HCT116 (cell line): Measurements from ENCODE around the gene HIRA. TPM values are rescaled to one million over a fixed set of nuclear protein-coding genes. Genes with fewer than 3 reads are reported as not detected.

Experiments
- ATAC-seq: fragments of 200-7000 bp; cut with Tn5 transposase; 2 replicates; pipeline ENCODE4 v1.9.1; 2020; ENCODE audit warnings: mild to moderate bottlenecking, moderate library complexity
- BruUV-seq: library from RNA; stranded (reverse); fragments of 400-500 nt; replicated peaks from 2 replicates; lab custom pipeline; 2021; lab: Mats Ljungman, UMichigan
- CTCF ChIA-PET: fragments of 300-600 bp; sonication (Branson Sonifier 250); formaldehyde crosslinking; loops from one replicate; lab custom pipeline; 2021; ENCODE audit warnings: antibody characterized with exemption; lab: Charles Lee
- POLR2A ChIA-PET: fragments of 300-600, 350-600 bp; sonication (Branson Sonifier 250); formaldehyde crosslinking; loops from one replicate; lab custom pipeline; 2021; ENCODE audit warnings: antibody characterized with exemption; lab: Charles Lee
- RAD21 ChIA-PET, 2 experiments: fragments of 300-600 bp; sonication (Branson Sonifier 250); formaldehyde crosslinking; loops; one replicate each; lab custom pipeline; 2023; ENCODE audit warnings: low total read pairs in 2 of 2; ENCODE audit not compliant: uncharacterized antibody in 2 of 2, unreplicated experiment in 2 of 2, low non-redundant PET in 1 of 2; lab: Charles Lee
- DNase-seq: peaks from one replicate; pipeline ENCODE4 v3.0.0-alpha.2; 2010; ENCODE audit warnings: low read depth, low spot score
- H2AFZ ChIP-seq: fragments of 200-600 bp; shearing (Covaris generic), sonication (generic); 2 replicates; pipeline ENCODE4 v1.6.1; 2017; ENCODE audit warnings: low read depth, mixed run types, mixed read lengths, antibody characterized with exemption, low read length; ENCODE audit not compliant: poor library complexity, severe bottlenecking
- H3K27ac ChIP-seq: 2 replicates; pipeline ENCODE4 v1.5.1; 2012; ENCODE audit warnings: low read depth, low read length
- H3K27me3 ChIP-seq: fragments of 200-600 bp; sonication (generic); 2 replicates; pipeline ENCODE4 v1.6.1; 2016; ENCODE audit warnings: mixed run types, low read length, mixed read lengths; ENCODE audit not compliant: insufficient read depth
- H3K36me3 ChIP-seq, 2 experiments: fragments of 200-500 bp in 1 of 2; fragments of 200-600 bp in 1 of 2; sonication (Bioruptor generic) in 1 of 2; sonication (generic) in 1 of 2; 2 replicates each; pipeline versions ENCODE4 v1.5.1 to v1.6.1; 2014 to 2016; ENCODE audit warnings: low read length in 2 of 2, inconsistent platforms in 1 of 2, mixed read lengths in 1 of 2, mixed run types in 1 of 2; ENCODE audit not compliant: insufficient read depth in 2 of 2, control insufficient read depth in 1 of 2
- H3K4me1 ChIP-seq, 2 experiments: fragments of 200-600 bp in 1 of 2; sonication (generic) in 1 of 2; 2 replicates each; pipeline versions ENCODE4 v1.5.1 to v1.6.1; 2012 to 2017; ENCODE audit warnings: low read length in 2 of 2, inconsistent platforms in 1 of 2, mild to moderate bottlenecking in 1 of 2, mixed read lengths in 1 of 2, mixed run types in 1 of 2, moderate library complexity in 1 of 2; ENCODE audit not compliant: insufficient read depth in 2 of 2, control insufficient read depth in 1 of 2
- H3K4me2 ChIP-seq: fragments of 200-600 bp; sonication (generic); 2 replicates; pipeline ENCODE4 v1.6.1; 2017; ENCODE audit warnings: mixed run types, low read length, mixed read lengths
- H3K4me3 ChIP-seq, 2 experiments: fragments of 200-600 bp in 1 of 2; sonication (generic) in 1 of 2; replicated peaks in 1 of 2; 2 replicates each; pipeline ENCODE4 v1.5.1; 2011 to 2016; ENCODE audit warnings: low read length in 2 of 2, control low read depth in 1 of 2, low read depth in 1 of 2, mild to moderate bottlenecking in 1 of 2, mixed read lengths in 1 of 2, mixed run types in 1 of 2
- H3K79me2 ChIP-seq: fragments of 200-600 bp; sonication (generic); 2 replicates; pipeline ENCODE4 v1.6.1; 2017; ENCODE audit warnings: mild to moderate bottlenecking, mixed run types, low read length, moderate library complexity, mixed read lengths; ENCODE audit not compliant: insufficient read depth
- H3K9ac ChIP-seq: fragments of 200-600 bp; sonication (generic); 2 replicates; pipeline ENCODE4 v1.6.1; 2016; ENCODE audit warnings: low read length, mixed read lengths
- H3K9me2 ChIP-seq: fragments of 200-600 bp; sonication (generic), shearing (Covaris generic); 2 replicates; pipeline ENCODE4 v1.6.1; 2017; ENCODE audit warnings: mixed run types, mild to moderate bottlenecking, moderate library complexity; ENCODE audit not compliant: insufficient read depth
- H3K9me3 ChIP-seq, 2 experiments: fragments of 200-500 bp in 1 of 2; fragments of 200-600 bp in 1 of 2; sonication (Bioruptor generic) in 1 of 2; sonication (generic) in 1 of 2; 2 replicates each; pipeline ENCODE4 v1.6.1; 2014 to 2017; ENCODE audit warnings: low read length in 2 of 2, mixed read lengths in 2 of 2, inconsistent platforms in 1 of 2, low read depth in 1 of 2, mild to moderate bottlenecking in 1 of 2, mixed run types in 1 of 2, moderate library complexity in 1 of 2; ENCODE audit not compliant: control insufficient read depth in 1 of 2, insufficient read depth in 1 of 2
- H4K20me1 ChIP-seq: fragments of 200-600 bp; sonication (generic), shearing (Covaris generic); 2 replicates; pipeline ENCODE4 v1.6.1; 2017; ENCODE audit warnings: mixed run types, mild to moderate bottlenecking, moderate library complexity; ENCODE audit not compliant: insufficient read depth
- EZH2phosphoT487 ChIP-seq: fragments of 200-600 bp; IDR thresholded peaks from 2 replicates; pipeline ENCODE4 v1.6.1; 2018; ENCODE audit warnings: antibody characterized with exemption, borderline replicate concordance
- POLR2A ChIP-seq: IDR thresholded peaks from 2 replicates; pipeline ENCODE4 v1.7.0; 2011; ENCODE audit warnings: borderline replicate concordance; ENCODE audit not compliant: insufficient read depth, insufficient read length; ENCODE audit errors: extremely low read depth
- POLR2AphosphoS5 ChIP-seq: IDR thresholded peaks from 2 replicates; pipeline ENCODE4 v1.6.1; 2011; ENCODE audit warnings: mild to moderate bottlenecking, low read depth, low read length, moderate library complexity
- SP1 ChIP-seq: IDR thresholded peaks from 2 replicates; pipeline ENCODE4 v1.6.1; 2012; ENCODE audit warnings: low read depth
- SRF ChIP-seq: IDR thresholded peaks from 2 replicates; pipeline ENCODE4 v1.6.1; 2012; ENCODE audit warnings: low read depth
- TCF7L2 ChIP-seq: IDR thresholded peaks from 2 replicates; pipeline ENCODE4 v1.7.0; 2011; ENCODE audit warnings: borderline replicate concordance, inconsistent platforms; ENCODE audit not compliant: insufficient read depth, insufficient read length; ENCODE audit errors: extremely low read depth
- ZFX ChIP-seq: fragments of 450-650 bp; IDR thresholded peaks from 2 replicates; pipeline ENCODE4 v1.6.1; 2017
- intact Hi-C: fragments of 100-400 bp; cut with micrococcal nuclease; formaldehyde crosslinking; loops from 2 replicates; pipeline ENCODE4 v1.10.0; 2022
- total RNA-seq: library from RNA; stranded (reverse); gene quantifications from one replicate; pipeline ENCODE4 v1.2.1, GENCODE V29; 2021; ENCODE audit not compliant: unreplicated experiment
- TF ChIP-seq, protein P1 (sequence below): IDR thresholded peaks from 2 replicates; pipeline ENCODE4 v1.6.1; 2012; ENCODE audit warnings: low read depth

Gene HIRA
- total RNA-seq, 1 experiment from 2014 or later = 30.6 TPM

DNA sequence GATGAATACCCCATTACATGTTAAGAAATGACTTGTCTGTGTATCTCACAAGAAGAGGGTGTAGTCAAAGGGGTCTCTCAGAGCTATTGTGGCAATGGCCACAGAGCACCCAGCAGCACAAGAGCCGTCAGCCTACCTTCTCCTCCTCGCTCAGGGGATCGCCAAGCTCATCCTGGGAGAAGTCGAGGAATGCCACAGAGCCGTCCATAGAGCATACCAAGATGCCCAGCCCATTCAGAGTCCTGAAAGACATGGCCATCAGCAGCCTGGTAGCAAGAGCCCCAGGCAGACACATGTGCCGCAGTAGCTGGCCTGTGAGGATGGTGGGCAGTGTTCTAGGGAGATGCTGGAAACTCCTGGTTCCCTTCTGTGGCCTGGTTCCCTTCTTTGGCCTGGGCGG is 44.0 kb downstream of the HIRA start:
- CTCF ChIA-PET = no interaction called here
- Histone ChIP-seq H3K9ac (no peak overlapping the region), H3K79me2 (no peaks in the 10 kb centered on the region), H3K9me3 (no peaks in the 10 kb centered on the region), H3K9me2 (no peaks in the 10 kb centered on the region), H3K4me1 (no peaks in the 10 kb centered on the region), H2AFZ (no peak overlapping the region), H3K36me3 (peaks cover 55 to 58% of the 10 kb centered on the region in 2 experiments), H3K4me2 (no peak overlapping the region), H3K27ac (no peak overlapping the region), H3K4me3 (no peak overlapping the region), H4K20me1 (no peaks in the 10 kb centered on the region), H3K27me3 (no peaks in the 10 kb centered on the region)
- BruUV-seq = no TSS peak
- no peak for DNase-seq
- intact Hi-C loops = no loop called here
- TF ChIP-seq SRF = no peak
- no peak for TF ChIP-seq POLR2A
- no peak for TF ChIP-seq POLR2AphosphoS5
- TF ChIP-seq, protein P1, sequence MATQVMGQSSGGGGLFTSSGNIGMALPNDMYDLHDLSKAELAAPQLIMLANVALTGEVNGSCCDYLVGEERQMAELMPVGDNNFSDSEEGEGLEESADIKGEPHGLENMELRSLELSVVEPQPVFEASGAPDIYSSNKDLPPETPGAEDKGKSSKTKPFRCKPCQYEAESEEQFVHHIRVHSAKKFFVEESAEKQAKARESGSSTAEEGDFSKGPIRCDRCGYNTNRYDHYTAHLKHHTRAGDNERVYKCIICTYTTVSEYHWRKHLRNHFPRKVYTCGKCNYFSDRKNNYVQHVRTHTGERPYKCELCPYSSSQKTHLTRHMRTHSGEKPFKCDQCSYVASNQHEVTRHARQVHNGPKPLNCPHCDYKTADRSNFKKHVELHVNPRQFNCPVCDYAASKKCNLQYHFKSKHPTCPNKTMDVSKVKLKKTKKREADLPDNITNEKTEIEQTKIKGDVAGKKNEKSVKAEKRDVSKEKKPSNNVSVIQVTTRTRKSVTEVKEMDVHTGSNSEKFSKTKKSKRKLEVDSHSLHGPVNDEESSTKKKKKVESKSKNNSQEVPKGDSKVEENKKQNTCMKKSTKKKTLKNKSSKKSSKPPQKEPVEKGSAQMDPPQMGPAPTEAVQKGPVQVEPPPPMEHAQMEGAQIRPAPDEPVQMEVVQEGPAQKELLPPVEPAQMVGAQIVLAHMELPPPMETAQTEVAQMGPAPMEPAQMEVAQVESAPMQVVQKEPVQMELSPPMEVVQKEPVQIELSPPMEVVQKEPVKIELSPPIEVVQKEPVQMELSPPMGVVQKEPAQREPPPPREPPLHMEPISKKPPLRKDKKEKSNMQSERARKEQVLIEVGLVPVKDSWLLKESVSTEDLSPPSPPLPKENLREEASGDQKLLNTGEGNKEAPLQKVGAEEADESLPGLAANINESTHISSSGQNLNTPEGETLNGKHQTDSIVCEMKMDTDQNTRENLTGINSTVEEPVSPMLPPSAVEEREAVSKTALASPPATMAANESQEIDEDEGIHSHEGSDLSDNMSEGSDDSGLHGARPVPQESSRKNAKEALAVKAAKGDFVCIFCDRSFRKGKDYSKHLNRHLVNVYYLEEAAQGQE = no peak
- TF ChIP-seq SP1 = no peak
- ATAC-seq = no peak
- POLR2A ChIA-PET = no interaction called here
- RAD21 ChIA-PET = no interaction called here

DNA sequence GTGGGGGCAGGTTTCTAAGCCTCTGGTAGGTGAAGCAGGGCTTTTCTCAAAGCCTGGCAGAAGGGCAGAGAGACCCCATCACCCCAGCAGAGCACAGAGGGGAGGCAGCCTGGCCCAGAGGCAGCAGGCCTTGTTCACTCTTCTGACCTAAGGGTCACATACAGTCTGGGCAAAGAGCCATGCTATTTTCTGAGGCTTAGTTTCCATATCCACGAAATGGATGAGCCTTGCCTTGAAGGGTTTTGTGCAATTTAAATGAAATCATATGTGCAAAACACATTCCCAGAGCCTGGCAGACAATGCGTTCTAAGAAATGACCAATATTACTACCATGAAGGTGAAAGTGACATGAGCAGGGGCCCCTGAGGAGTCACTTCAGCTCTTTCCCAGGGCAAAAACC is 44.5 kb downstream of the HIRA start:
- no TSS peak for BruUV-seq
- Histone ChIP-seq H3K4me3 (no peak overlapping the region), H3K27ac (no peak overlapping the region), H3K9me3 (no peaks in the 10 kb centered on the region), H4K20me1 (no peaks in the 10 kb centered on the region), H3K9me2 (no peaks in the 10 kb centered on the region), H3K4me2 (no peak overlapping the region), H3K27me3 (no peaks in the 10 kb centered on the region), H3K4me1 (no peaks in the 10 kb centered on the region), H3K9ac (no peak overlapping the region), H2AFZ (no peak overlapping the region), H3K36me3 (peaks cover 55 to 61% of the 10 kb centered on the region in 2 experiments), H3K79me2 (no peaks in the 10 kb centered on the region)
- POLR2A ChIA-PET = no interaction called here
- RAD21 ChIA-PET = no interaction called here
- no peak for ATAC-seq
- no peak for DNase-seq
- CTCF ChIA-PET = no interaction called here
- intact Hi-C loops = no loop called here
- no peak for TF ChIP-seq TCF7L2
- TF ChIP-seq ZFX = no peak
- no peak for TF ChIP-seq EZH2phosphoT487
